ENCODE measurements around the gene MDC1. TPM values are rescaled to one million over a fixed set of nuclear protein-coding genes. Genes with fewer than 3 reads are reported as not detected.

MDC1 gene
- polyA plus RNA-seq, 1 donor (not counting 4 experiments of a cell fraction or from before 2014, with no cell fraction given) = 6.9 TPM

- Histone ChIP-seq H3K27ac (ENCODE audit: control insufficient read depth, insufficient read depth, low read length) (peak overlapping the region; percentile 98), H3K4me1 (ENCODE audit: control insufficient read depth, extremely low read depth, insufficient read depth, low read length) (peaks cover 53% of the 10 kb centered on the region), H3K36me3 (ENCODE audit: control insufficient read depth in 2 of 2, extremely low read depth in 1 of 2, insufficient read depth in 2 of 2, low read length in 2 of 2) (no peaks in the 10 kb centered on the region), H3K9me3 (ENCODE audit: control insufficient read depth, low read depth, low read length) (no peaks in the 10 kb centered on the region), H3K27me3 (ENCODE audit: control insufficient read depth, extremely low read depth, insufficient read depth, low read length) (no peaks in the 10 kb centered on the region), H3K4me2 (ENCODE audit: control insufficient read depth, extremely low read depth, insufficient read depth, low read depth, low read length) (peak overlapping the region; percentile 49), H3K9ac (ENCODE audit: control insufficient read depth, extremely low read depth, insufficient read depth, low read length) (peak overlapping the region; percentile 46), H2AFZ (ENCODE audit: control insufficient read depth, low read length) (no peak overlapping the region), H3K4me3 (ENCODE audit: control insufficient read depth in 2 of 3, extremely low read depth in 1 of 3, insufficient read depth in 2 of 3, low read depth in 1 of 3, low read length in 3 of 3) (no peak overlapping the region), H3K79me2 (ENCODE audit: control insufficient read depth, insufficient read depth, low read length) (no peaks in the 10 kb centered on the region), H3K9me1 (ENCODE audit: control insufficient read depth, extremely low read depth, insufficient read depth, low read length) (no peaks in the 10 kb centered on the region), H4K20me1 (ENCODE audit: control insufficient read depth, extremely low read depth, insufficient read depth, low read length) (no peaks in the 10 kb centered on the region)
- DNase-seq (ENCODE audit: low read depth, low spot score) = no peak
- dilution Hi-C loops (cut with MboI; ENCODE audit: extremely low pct_ligation_motif_present, low sequenced_read_pairs) = no loop called here
- FAIRE-seq = no peak
- no peak for TF ChIP-seq EZH2 (IDR thresholded peaks at IDR 0.05; ENCODE audit: low read length)
- TF ChIP-seq CTCF (optimal IDR thresholded peaks at IDR 0.05 in 1 of 3, IDR thresholded peaks at IDR 0.05 in 1 of 3, conservative IDR thresholded peaks at IDR 0.05 in 1 of 3; ENCODE audit: extremely low read depth in 1 of 3, insufficient read depth in 2 of 3, low read length in 3 of 3) = no peak
Observed at GRCh38 chr6:30754631-30755030, 37.5 kb upstream of the MDC1 start.

DNA sequence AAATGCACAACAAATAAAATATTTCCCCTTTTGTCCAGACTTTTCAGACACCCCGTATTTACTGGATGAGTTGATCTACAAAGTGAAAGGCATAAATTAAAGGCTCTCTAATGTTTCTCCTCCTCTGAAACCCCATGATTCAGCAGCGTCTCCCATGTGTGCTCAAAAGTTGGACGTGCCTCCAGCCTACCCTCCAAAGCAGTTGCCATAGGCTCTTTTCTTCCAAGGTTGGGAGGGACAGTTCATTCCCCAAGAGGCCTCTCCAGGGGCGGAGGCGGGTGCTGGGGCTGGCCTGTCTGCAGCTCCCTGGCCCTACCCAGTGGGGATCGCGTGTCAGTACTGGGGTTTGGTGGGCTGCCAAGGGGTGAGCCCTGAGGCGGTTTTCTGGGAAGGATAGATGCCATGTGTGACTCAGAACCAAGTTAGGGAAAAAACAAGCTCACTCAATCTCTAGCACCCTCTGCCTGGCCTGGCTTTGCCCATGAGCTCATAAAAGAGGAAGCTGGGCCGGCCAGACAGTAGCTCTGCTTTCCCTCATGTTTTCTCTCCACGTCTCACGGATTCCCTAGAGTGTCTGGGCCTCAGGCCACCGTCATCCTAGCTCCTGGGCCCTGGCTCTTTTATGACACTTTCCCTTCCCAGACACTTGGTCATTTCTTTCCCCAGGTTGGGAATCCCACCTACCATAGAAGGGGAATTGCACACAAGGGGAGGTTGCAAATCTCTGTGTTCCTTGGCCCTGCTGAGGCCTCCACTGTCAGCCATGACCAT is 35.3 kb upstream of the MDC1 start:
- no peak overlapping the region for H2AFZ ChIP-seq (ENCODE audit: control insufficient read depth, low read length)
- H3K27me3 ChIP-seq (ENCODE audit: control insufficient read depth, extremely low read depth, insufficient read depth, low read length) = no peaks in the 10 kb centered on the region
- H3K4me3 ChIP-seq (ENCODE audit: control insufficient read depth in 2 of 3, extremely low read depth in 1 of 3, insufficient read depth in 2 of 3, low read depth in 1 of 3, low read length in 3 of 3) = peak overlapping the region in 1 of 3 experiments; percentile 22
- H3K9me1 ChIP-seq (ENCODE audit: control insufficient read depth, extremely low read depth, insufficient read depth, low read length) = no peaks in the 10 kb centered on the region
- peak overlapping the region; percentile 83 for H3K9ac ChIP-seq (ENCODE audit: control insufficient read depth, extremely low read depth, insufficient read depth, low read length)
- peaks cover 66% of the 10 kb centered on the region for H3K4me1 ChIP-seq (ENCODE audit: control insufficient read depth, extremely low read depth, insufficient read depth, low read length)
- H3K4me2 ChIP-seq (ENCODE audit: control insufficient read depth, extremely low read depth, insufficient read depth, low read depth, low read length) = peak overlapping the region; percentile 67
- TF ChIP-seq EZH2 (IDR thresholded peaks at IDR 0.05; ENCODE audit: low read length) = no peak
- no peak for TF ChIP-seq CTCF (optimal IDR thresholded peaks at IDR 0.05 in 1 of 3, IDR thresholded peaks at IDR 0.05 in 1 of 3, conservative IDR thresholded peaks at IDR 0.05 in 1 of 3; ENCODE audit: extremely low read depth in 1 of 3, insufficient read depth in 2 of 3, low read length in 3 of 3)
- no peaks in the 10 kb centered on the region for H4K20me1 ChIP-seq (ENCODE audit: control insufficient read depth, extremely low read depth, insufficient read depth, low read length)
- H3K9me3 ChIP-seq (ENCODE audit: control insufficient read depth, low read depth, low read length) = no peaks in the 10 kb centered on the region
- FAIRE-seq (peak; percentile 86), DNase-seq (ENCODE audit: low read depth, low spot score) (peak; percentile 99)
- no peaks in the 10 kb centered on the region for H3K79me2 ChIP-seq (ENCODE audit: control insufficient read depth, insufficient read depth, low read length)
- H3K36me3 ChIP-seq (ENCODE audit: control insufficient read depth in 2 of 2, extremely low read depth in 1 of 2, insufficient read depth in 2 of 2, low read length in 2 of 2) = no peaks in the 10 kb centered on the region
- H3K27ac ChIP-seq (ENCODE audit: control insufficient read depth, insufficient read depth, low read length) = peak overlapping the region; percentile 98
- dilution Hi-C loops (cut with MboI; ENCODE audit: extremely low pct_ligation_motif_present, low sequenced_read_pairs) = no loop called here

Measured in keratinocyte (primary cell).